Muscle layer of duodenum (tissue), 2 donors: ENCODE data around the gene LEMD3.

Experiments
- H3K27ac ChIP-seq: one replicate; pipeline ENCODE4 v1.7.0; 2013; ENCODE audit warnings: mild to moderate bottlenecking, low read length
- H3K27me3 ChIP-seq: one replicate; pipeline ENCODE4 v1.7.0; 2013; ENCODE audit warnings: low read depth, mild to moderate bottlenecking, control low read depth, low read length
- H3K36me3 ChIP-seq, 2 donors: one replicate each; pipeline ENCODE4 v1.7.0; 2013; ENCODE audit warnings: low read length in 2 of 2, control low read depth in 1 of 2, mild to moderate bottlenecking in 1 of 2; ENCODE audit not compliant: insufficient read depth in 2 of 2, control insufficient read depth in 1 of 2
- H3K4me1 ChIP-seq, 2 donors: one replicate each; pipeline ENCODE4 v1.7.0; 2013; ENCODE audit warnings: low read length in 2 of 2, mild to moderate bottlenecking in 2 of 2, control low read depth in 1 of 2, moderate library complexity in 1 of 2; ENCODE audit not compliant: insufficient read depth in 2 of 2, control insufficient read depth in 1 of 2
- H3K4me3 ChIP-seq, 2 donors: one replicate each; pipeline ENCODE4 v1.7.0; 2013; ENCODE audit warnings: low read length in 2 of 2, low read depth in 1 of 2, mild to moderate bottlenecking in 1 of 2
- H3K9me3 ChIP-seq, 2 donors: one replicate each; pipeline ENCODE4 v1.7.0; 2013; ENCODE audit warnings: low read length in 2 of 2, control low read depth in 1 of 2, mild to moderate bottlenecking in 1 of 2; ENCODE audit not compliant: control insufficient read depth in 1 of 2
- donor health status: healthy.

Gene LEMD3

GRCh38 chr12:65140738-65141137 lies 28.6 kb upstream of the LEMD3 start:
- no peak overlapping the region for H3K4me3 ChIP-seq
- H3K27ac ChIP-seq: no peak overlapping the region
- peaks cover 4% of the 10 kb centered on the region for H3K27me3 ChIP-seq
- no peaks in the 10 kb centered on the region for H3K4me1 ChIP-seq
- no peaks in the 10 kb centered on the region for H3K36me3 ChIP-seq
- peaks cover 0 to 4% of the 10 kb centered on the region in 2 donors for H3K9me3 ChIP-seq

GRCh38 chr12:65147312-65147905 lies 22.0 kb upstream of the LEMD3 start:
- Histone ChIP-seq H3K27ac (no peak overlapping the region), H3K4me3 (no peak overlapping the region), H3K36me3 (no peaks in the 10 kb centered on the region), H3K9me3 (no peaks in the 10 kb centered on the region), H3K4me1 (peaks cover 0 to 5% of the 10 kb centered on the region in 2 donors), H3K27me3 (no peaks in the 10 kb centered on the region)

- H3K4me1 ChIP-seq: no peaks in the 10 kb centered on the region
- no peak overlapping the region for H3K27ac ChIP-seq
- no peaks in the 10 kb centered on the region for H3K36me3 ChIP-seq
- no peaks in the 10 kb centered on the region for H3K27me3 ChIP-seq
- H3K9me3 ChIP-seq: no peaks in the 10 kb centered on the region
- no peak overlapping the region for H3K4me3 ChIP-seq
Observed at GRCh38 chr12:65152012-65152411, 17.4 kb upstream of the LEMD3 start.

- no peak overlapping the region for H3K4me3 ChIP-seq
- H3K9me3 ChIP-seq: no peaks in the 10 kb centered on the region
- no peak overlapping the region for H3K27ac ChIP-seq
- no peaks in the 10 kb centered on the region for H3K27me3 ChIP-seq
- H3K4me1 ChIP-seq: no peaks in the 10 kb centered on the region
- H3K36me3 ChIP-seq: no peaks in the 10 kb centered on the region
Observed at GRCh38 chr12:65152596-65152995, 16.8 kb upstream of the LEMD3 start.

GRCh38 chr12:65155784-65156183 lies 13.6 kb upstream of the LEMD3 start:
- Histone ChIP-seq H3K9me3 (no peaks in the 10 kb centered on the region), H3K27ac (no peak overlapping the region), H3K27me3 (no peaks in the 10 kb centered on the region), H3K36me3 (no peaks in the 10 kb centered on the region), H3K4me1 (no peaks in the 10 kb centered on the region), H3K4me3 (no peak overlapping the region)

GRCh38 chr12:65156366-65156841 lies 13.0 kb upstream of the LEMD3 start:
- H3K9me3 ChIP-seq: no peaks in the 10 kb centered on the region
- H3K4me1 ChIP-seq: no peaks in the 10 kb centered on the region
- no peak overlapping the region for H3K4me3 ChIP-seq
- no peaks in the 10 kb centered on the region for H3K27me3 ChIP-seq
- no peaks in the 10 kb centered on the region for H3K36me3 ChIP-seq
- no peak overlapping the region for H3K27ac ChIP-seq

- Histone ChIP-seq H3K27ac (no peak overlapping the region), H3K27me3 (no peaks in the 10 kb centered on the region), H3K9me3 (no peaks in the 10 kb centered on the region), H3K4me1 (no peaks in the 10 kb centered on the region), H3K4me3 (no peak overlapping the region), H3K36me3 (no peaks in the 10 kb centered on the region)
Observed at GRCh38 chr12:65157091-65157490, 12.3 kb upstream of the LEMD3 start.

- Histone ChIP-seq H3K9me3 (no peaks in the 10 kb centered on the region), H3K27me3 (no peaks in the 10 kb centered on the region), H3K4me3 (no peak overlapping the region), H3K27ac (no peak overlapping the region), H3K36me3 (no peaks in the 10 kb centered on the region), H3K4me1 (no peaks in the 10 kb centered on the region)
Observed at GRCh38 chr12:65162609-65163008, 6.8 kb upstream of the LEMD3 start.

GRCh38 chr12:65164244-65164643 lies 5.1 kb upstream of the LEMD3 start:
- Histone ChIP-seq H3K36me3 (no peaks in the 10 kb centered on the region), H3K27me3 (no peaks in the 10 kb centered on the region), H3K9me3 (no peaks in the 10 kb centered on the region), H3K27ac (no peak overlapping the region), H3K4me1 (no peaks in the 10 kb centered on the region), H3K4me3 (no peak overlapping the region)

- H3K4me1 ChIP-seq: no peaks in the 10 kb centered on the region
- no peak overlapping the region for H3K27ac ChIP-seq
- no peaks in the 10 kb centered on the region for H3K36me3 ChIP-seq
- H3K9me3 ChIP-seq: no peaks in the 10 kb centered on the region
- no peaks in the 10 kb centered on the region for H3K27me3 ChIP-seq
- H3K4me3 ChIP-seq: no peak overlapping the region
Observed at GRCh38 chr12:65164774-65165173, 4.6 kb upstream of the LEMD3 start.

GRCh38 chr12:65168681-65169319 lies 583 bp upstream of the LEMD3 start:
- Histone ChIP-seq H3K27ac (peak overlapping the region; percentile 92), H3K36me3 (peaks cover 0 to 3% of the 10 kb centered on the region in 2 donors), H3K4me3 (peak overlapping the region; percentile 91 to 93), H3K27me3 (no peaks in the 10 kb centered on the region), H3K4me1 (peaks cover 13 to 26% of the 10 kb centered on the region in 2 donors), H3K9me3 (no peaks in the 10 kb centered on the region)
